ENCODE data around the gene LRRC4C.

GRCh38 chr11:40998920-40999319, 460.5 kb downstream of the LRRC4C start:
- TF ChIP-seq POLR2A (IDR thresholded peaks at IDR 0.05; ENCODE audit: low read length) (no peak), GATA1 (IDR thresholded peaks at IDR 0.05; ENCODE audit: low read depth, low read length) (no peak)
